ENCODE measurements around the gene KLF12. TPM values are rescaled to one million over a fixed set of nuclear protein-coding genes. Genes with fewer than 3 reads are reported as not detected.

KLF12 gene
- total RNA-seq, 2 donors from 2014 or later: 2.8 to 9.7 TPM

DNA sequence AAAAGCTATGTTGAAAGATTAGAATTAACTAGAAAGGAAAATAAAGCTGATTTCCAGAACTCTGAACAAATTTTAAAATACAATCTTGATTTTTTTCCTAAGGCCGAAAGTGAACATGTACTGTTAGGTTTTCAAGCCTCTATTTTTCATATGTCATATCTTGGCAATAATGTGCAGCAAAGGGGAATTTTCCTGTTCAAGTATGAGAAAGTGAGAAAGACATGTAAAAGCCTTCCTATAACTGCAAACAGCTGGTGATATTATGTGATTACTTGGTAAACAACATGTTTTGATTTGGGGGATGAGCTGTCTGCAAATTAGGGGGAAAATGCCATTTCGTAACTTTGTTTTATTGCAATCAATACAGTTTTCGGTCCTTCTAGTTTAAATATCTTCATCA is 4.0 kb upstream of the KLF12 start:
- DNase-seq (ENCODE audit: low spot score): no peak
- WGBS: 83% methylated on average over 3 of the region's 3 CpGs
- no peaks in the 10 kb centered on the region for H3K9me3 ChIP-seq
- TF ChIP-seq POLR2A (IDR thresholded peaks at IDR 0.05) (no peak), POLR2AphosphoS5 (IDR thresholded peaks at IDR 0.05) (no peak), CTCF (IDR thresholded peaks at IDR 0.05) (no peak)
- no peaks in the 10 kb centered on the region for H3K4me1 ChIP-seq (replicated peaks)
- H3K27ac ChIP-seq: no peak overlapping the region
- no peaks in the 10 kb centered on the region for H3K36me3 ChIP-seq
- no peaks in the 10 kb centered on the region for H3K27me3 ChIP-seq (replicated peaks; ENCODE audit: insufficient read depth)
- intact Hi-C loops (cut with DNase I): loop anchor here (5.0 to 10.0 kb wide), 2 partner anchors 149 to 193 kb away; no protein-coding TSS in a partner anchor
- no peak overlapping the region for H3K4me3 ChIP-seq

DNA sequence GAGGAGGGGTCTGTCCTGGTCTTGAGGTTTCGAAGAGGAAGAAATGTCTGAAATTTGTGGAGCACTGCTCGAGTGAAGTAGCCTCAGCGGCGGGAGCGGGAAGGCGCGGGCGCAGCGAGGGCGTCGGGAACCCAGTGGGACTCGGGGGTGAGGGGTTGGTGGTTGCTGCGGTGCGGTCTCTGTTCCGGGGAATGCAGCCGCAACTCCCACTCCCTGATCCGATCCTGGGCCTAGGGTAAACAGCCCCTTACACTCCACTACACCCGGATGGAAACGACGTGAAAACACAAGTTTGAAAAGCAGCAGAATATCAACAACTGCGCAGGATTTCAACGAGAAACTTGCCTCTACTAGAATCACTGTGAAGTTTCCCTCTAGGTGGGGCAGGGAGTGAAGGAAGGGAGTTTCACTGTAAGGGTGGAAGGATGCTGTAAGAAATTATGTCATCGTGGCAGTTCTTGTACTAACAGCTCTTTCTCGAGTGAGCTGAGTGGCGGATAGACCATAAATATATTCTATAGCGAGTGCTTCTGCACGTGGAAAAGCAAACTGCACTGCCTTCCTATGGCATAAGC is 2.0 kb upstream of the KLF12 start:
- H3K4me1 ChIP-seq (replicated peaks): no peaks in the 10 kb centered on the region

GRCh38 chr13:74135326-74136083 is 1.3 kb upstream of the KLF12 start:
- H3K4me3 ChIP-seq: peak overlapping the region; percentile 77 to 88
- intact Hi-C loops (cut with DNase I): loop anchor here (5.0 to 10.0 kb wide), 2 partner anchors 152 to 191 kb away; no protein-coding TSS in a partner anchor
- H3K4me1 ChIP-seq (replicated peaks): no peaks in the 10 kb centered on the region
- peak overlapping the region; percentile 85 to 86 for H3K27ac ChIP-seq
- DNase-seq (ENCODE audit: low spot score): peak; percentile 35
- no peaks in the 10 kb centered on the region for H3K27me3 ChIP-seq (replicated peaks; ENCODE audit: insufficient read depth)
- peak; percentile 16 for TF ChIP-seq POLR2A (IDR thresholded peaks at IDR 0.05)
- no peak for TF ChIP-seq POLR2AphosphoS5 (IDR thresholded peaks at IDR 0.05)
- no peak for TF ChIP-seq CTCF (IDR thresholded peaks at IDR 0.05)
- no peaks in the 10 kb centered on the region for H3K9me3 ChIP-seq
- H3K36me3 ChIP-seq: no peaks in the 10 kb centered on the region
- 0% methylated on average over 23 of the region's 72 CpGs for WGBS

More for the DNA sequence above, 2.0 kb upstream of the KLF12 start:
- DNase-seq (ENCODE audit: low spot score): peak; percentile 11
- no peaks in the 10 kb centered on the region for H3K27me3 ChIP-seq (replicated peaks; ENCODE audit: insufficient read depth)
- intact Hi-C loops (cut with DNase I): loop anchor here (5.0 to 10.0 kb wide), 2 partner anchors 151 to 191 kb away; no protein-coding TSS in a partner anchor
- TF ChIP-seq POLR2A (IDR thresholded peaks at IDR 0.05): no peak
- no peak for TF ChIP-seq CTCF (IDR thresholded peaks at IDR 0.05)
- no peak for TF ChIP-seq POLR2AphosphoS5 (IDR thresholded peaks at IDR 0.05)
- WGBS: 2% methylated on average over 27 of the region's 27 CpGs
- H3K36me3 ChIP-seq: no peaks in the 10 kb centered on the region
- H3K4me3 ChIP-seq: peak overlapping the region; percentile 77 to 88
- H3K9me3 ChIP-seq: no peaks in the 10 kb centered on the region
- H3K27ac ChIP-seq: peak overlapping the region; percentile 85 to 86

- H3K9me3 ChIP-seq: no peaks in the 10 kb centered on the region
- TF ChIP-seq POLR2A (IDR thresholded peaks at IDR 0.05): no peak
- no peak for TF ChIP-seq POLR2AphosphoS5 (IDR thresholded peaks at IDR 0.05)
- TF ChIP-seq CTCF (IDR thresholded peaks at IDR 0.05): no peak
- H3K4me1 ChIP-seq (replicated peaks): no peaks in the 10 kb centered on the region
- peak overlapping the region; percentile 85 to 86 for H3K27ac ChIP-seq
- H3K4me3 ChIP-seq: peak overlapping the region; percentile 77 to 88
- no peaks in the 10 kb centered on the region for H3K36me3 ChIP-seq
- intact Hi-C loops (cut with DNase I): loop anchor here (5.0 to 10.0 kb wide), 5 partner anchors 73 to 368 kb away; no protein-coding TSS in a partner anchor
- peak; percentile 18 for DNase-seq (ENCODE audit: low spot score)
- 0% methylated on average over 29 of the region's 63 CpGs for WGBS
- H3K27me3 ChIP-seq (replicated peaks; ENCODE audit: insufficient read depth): no peaks in the 10 kb centered on the region
Measured at GRCh38 chr13:74134777-74135325, 647 bp upstream of the KLF12 start.
